ENCODE results near the gene CFAP161. TPM values are rescaled to one million over a fixed set of nuclear protein-coding genes. Genes with fewer than 3 reads are reported as not detected.

The CFAP161 gene
- polyA plus RNA-seq, 1 donor (not counting 4 experiments of a cell fraction or from before 2014, with no cell fraction given), result not detected

DNA sequence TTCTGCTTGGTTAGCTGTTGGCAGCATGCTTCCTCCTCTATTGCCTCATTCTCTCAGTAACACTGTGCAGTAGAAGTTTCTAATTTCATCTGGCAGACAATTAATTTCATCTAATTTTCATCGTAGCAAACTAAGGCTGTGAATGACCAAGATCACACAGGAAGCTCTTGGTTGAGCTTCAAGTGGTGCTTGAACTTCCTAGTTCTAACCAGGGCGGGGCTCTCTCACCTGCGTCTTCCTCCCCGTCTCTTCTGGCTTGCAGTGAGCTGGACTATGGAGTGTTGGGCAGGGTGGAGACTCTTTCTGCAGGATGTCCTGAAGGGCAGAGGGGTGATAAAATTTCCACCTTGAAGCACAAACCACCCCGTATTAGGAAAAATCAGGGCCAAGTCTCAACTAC is 60.7 kb downstream of the CFAP161 start:
- H2AFZ ChIP-seq (ENCODE audit: control insufficient read depth, low read length), result no peak overlapping the region
- no peak for FAIRE-seq
- no peaks in the 10 kb centered on the region for H3K27me3 ChIP-seq (ENCODE audit: control insufficient read depth, extremely low read depth, insufficient read depth, low read length)
- no peak for DNase-seq (ENCODE audit: low read depth, low spot score)
- no peaks in the 10 kb centered on the region for H4K20me1 ChIP-seq (ENCODE audit: control insufficient read depth, extremely low read depth, insufficient read depth, low read length)
- no peaks in the 10 kb centered on the region for H3K4me1 ChIP-seq (ENCODE audit: control insufficient read depth, extremely low read depth, insufficient read depth, low read length)
- dilution Hi-C loops (cut with MboI; ENCODE audit: extremely low pct_ligation_motif_present, low sequenced_read_pairs), result no loop called here
- H3K4me2 ChIP-seq (ENCODE audit: control insufficient read depth, extremely low read depth, insufficient read depth, low read depth, low read length), result no peak overlapping the region
- no peak overlapping the region for H3K27ac ChIP-seq (ENCODE audit: control insufficient read depth, insufficient read depth, low read length)
- no peak for TF ChIP-seq EZH2 (IDR thresholded peaks at IDR 0.05; ENCODE audit: low read length)
- TF ChIP-seq, protein P1, sequence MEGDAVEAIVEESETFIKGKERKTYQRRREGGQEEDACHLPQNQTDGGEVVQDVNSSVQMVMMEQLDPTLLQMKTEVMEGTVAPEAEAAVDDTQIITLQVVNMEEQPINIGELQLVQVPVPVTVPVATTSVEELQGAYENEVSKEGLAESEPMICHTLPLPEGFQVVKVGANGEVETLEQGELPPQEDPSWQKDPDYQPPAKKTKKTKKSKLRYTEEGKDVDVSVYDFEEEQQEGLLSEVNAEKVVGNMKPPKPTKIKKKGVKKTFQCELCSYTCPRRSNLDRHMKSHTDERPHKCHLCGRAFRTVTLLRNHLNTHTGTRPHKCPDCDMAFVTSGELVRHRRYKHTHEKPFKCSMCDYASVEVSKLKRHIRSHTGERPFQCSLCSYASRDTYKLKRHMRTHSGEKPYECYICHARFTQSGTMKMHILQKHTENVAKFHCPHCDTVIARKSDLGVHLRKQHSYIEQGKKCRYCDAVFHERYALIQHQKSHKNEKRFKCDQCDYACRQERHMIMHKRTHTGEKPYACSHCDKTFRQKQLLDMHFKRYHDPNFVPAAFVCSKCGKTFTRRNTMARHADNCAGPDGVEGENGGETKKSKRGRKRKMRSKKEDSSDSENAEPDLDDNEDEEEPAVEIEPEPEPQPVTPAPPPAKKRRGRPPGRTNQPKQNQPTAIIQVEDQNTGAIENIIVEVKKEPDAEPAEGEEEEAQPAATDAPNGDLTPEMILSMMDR (optimal IDR thresholded peaks at IDR 0.05 in 1 of 3, IDR thresholded peaks at IDR 0.05 in 1 of 3, conservative IDR thresholded peaks at IDR 0.05 in 1 of 3; ENCODE audit: extremely low read depth in 1 of 3, insufficient read depth in 2 of 3, low read length in 3 of 3), result no peak
- H3K4me3 ChIP-seq (ENCODE audit: control insufficient read depth in 2 of 3, extremely low read depth in 1 of 3, insufficient read depth in 2 of 3, low read depth in 1 of 3, low read length in 3 of 3), result no peak overlapping the region
- H3K79me2 ChIP-seq (ENCODE audit: control insufficient read depth, insufficient read depth, low read length), result no peaks in the 10 kb centered on the region
- H3K9me3 ChIP-seq (ENCODE audit: control insufficient read depth, low read depth, low read length), result no peaks in the 10 kb centered on the region
- H3K9ac ChIP-seq (ENCODE audit: control insufficient read depth, extremely low read depth, insufficient read depth, low read length), result no peak overlapping the region
- no peaks in the 10 kb centered on the region for H3K9me1 ChIP-seq (ENCODE audit: control insufficient read depth, extremely low read depth, insufficient read depth, low read length)
- no peaks in the 10 kb centered on the region for H3K36me3 ChIP-seq (ENCODE audit: control insufficient read depth in 2 of 2, extremely low read depth in 1 of 2, insufficient read depth in 2 of 2, low read length in 2 of 2)

DNA sequence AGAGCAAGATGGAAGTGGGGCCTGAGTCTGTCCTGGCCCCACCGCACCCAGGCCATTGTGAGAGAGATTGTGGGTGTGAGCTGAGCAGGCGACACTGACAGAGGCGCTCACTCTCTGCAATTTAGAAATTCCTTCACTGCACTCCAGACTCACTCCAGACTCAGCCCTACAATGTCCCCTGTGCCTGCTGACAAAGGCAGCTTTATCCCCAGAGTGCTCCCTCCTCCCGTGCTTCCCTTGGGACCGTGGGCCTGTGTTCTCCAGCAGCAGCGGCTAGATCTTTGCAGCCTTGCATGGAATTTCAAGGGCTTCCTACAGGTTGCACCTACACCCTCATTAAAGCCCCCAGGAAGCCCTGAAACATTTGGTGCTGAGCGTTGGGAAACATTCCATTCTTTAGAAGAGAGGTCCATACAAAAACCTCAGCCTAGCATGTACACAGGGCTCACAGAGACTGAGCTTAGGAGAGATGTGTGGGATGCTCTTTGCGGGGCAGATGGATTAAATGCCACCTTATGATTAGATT is 61.3 kb downstream of the CFAP161 start:
- no peak for FAIRE-seq
- dilution Hi-C loops (cut with MboI; ENCODE audit: extremely low pct_ligation_motif_present, low sequenced_read_pairs), result no loop called here
- no peak overlapping the region for H2AFZ ChIP-seq (ENCODE audit: control insufficient read depth, low read length)
- no peak overlapping the region for H3K9ac ChIP-seq (ENCODE audit: control insufficient read depth, extremely low read depth, insufficient read depth, low read length)
- H3K27me3 ChIP-seq (ENCODE audit: control insufficient read depth, extremely low read depth, insufficient read depth, low read length), result no peaks in the 10 kb centered on the region
- no peak overlapping the region for H3K4me3 ChIP-seq (ENCODE audit: control insufficient read depth in 2 of 3, extremely low read depth in 1 of 3, insufficient read depth in 2 of 3, low read depth in 1 of 3, low read length in 3 of 3)
- H3K9me3 ChIP-seq (ENCODE audit: control insufficient read depth, low read depth, low read length), result no peaks in the 10 kb centered on the region
- H3K36me3 ChIP-seq (ENCODE audit: control insufficient read depth in 2 of 2, extremely low read depth in 1 of 2, insufficient read depth in 2 of 2, low read length in 2 of 2), result no peaks in the 10 kb centered on the region
- no peaks in the 10 kb centered on the region for H3K9me1 ChIP-seq (ENCODE audit: control insufficient read depth, extremely low read depth, insufficient read depth, low read length)
- no peaks in the 10 kb centered on the region for H3K79me2 ChIP-seq (ENCODE audit: control insufficient read depth, insufficient read depth, low read length)
- DNase-seq (ENCODE audit: low read depth, low spot score), result no peak
- H3K4me1 ChIP-seq (ENCODE audit: control insufficient read depth, extremely low read depth, insufficient read depth, low read length), result no peaks in the 10 kb centered on the region
- H3K27ac ChIP-seq (ENCODE audit: control insufficient read depth, insufficient read depth, low read length), result no peak overlapping the region
- H4K20me1 ChIP-seq (ENCODE audit: control insufficient read depth, extremely low read depth, insufficient read depth, low read length), result no peaks in the 10 kb centered on the region
- TF ChIP-seq EZH2 (IDR thresholded peaks at IDR 0.05; ENCODE audit: low read length), result no peak
- TF ChIP-seq, protein P1 (optimal IDR thresholded peaks at IDR 0.05 in 1 of 3, IDR thresholded peaks at IDR 0.05 in 1 of 3, conservative IDR thresholded peaks at IDR 0.05 in 1 of 3; ENCODE audit: extremely low read depth in 1 of 3, insufficient read depth in 2 of 3, low read length in 3 of 3), result no peak
- no peak overlapping the region for H3K4me2 ChIP-seq (ENCODE audit: control insufficient read depth, extremely low read depth, insufficient read depth, low read depth, low read length)
